A549 treated with CORT108297 at 1 μM for 4 hours (cell line): ENCODE measurements around the gene PATE3. TPM values are rescaled to one million over a fixed set of nuclear protein-coding genes. Genes with fewer than 3 reads are reported as not detected.

Source experiments
- total RNA-seq: library from RNA; stranded (reverse); fragments of 200-300 nt; extraction: Qiagen RNA extraction; gene quantifications from 5 replicates; pipeline ENCODE4 v1.2.3, GENCODE V29; 2022

PATE3 gene, protein sequence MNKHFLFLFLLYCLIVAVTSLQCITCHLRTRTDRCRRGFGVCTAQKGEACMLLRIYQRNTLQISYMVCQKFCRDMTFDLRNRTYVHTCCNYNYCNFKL
- total RNA-seq: not detected in 5 replicates

GRCh38 chr11:125787827-125788226, at the start of gene PATE3:
TSS of gene PATE3 (plus strand) at chr11:125788127. CDS start at chr11:125788152, 25 bp downstream.

DNA sequence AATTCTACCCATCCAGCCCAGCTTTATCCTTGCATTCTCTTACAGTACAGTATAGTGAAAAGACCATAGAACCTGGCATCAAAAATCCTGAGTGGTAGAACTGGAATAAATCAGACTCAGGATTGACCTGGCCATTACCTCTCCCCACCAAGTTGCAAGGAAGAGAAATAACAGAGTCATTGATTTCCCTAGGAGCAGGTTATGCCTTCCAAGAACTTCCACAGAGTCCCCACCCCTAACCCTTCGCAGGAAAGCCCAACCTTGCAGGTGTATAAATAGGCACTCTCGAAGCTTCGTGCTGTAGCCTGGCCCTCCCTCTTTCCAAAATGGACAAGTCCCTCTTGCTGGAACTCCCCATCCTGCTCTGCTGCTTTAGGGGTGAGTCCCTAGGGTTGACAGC, 41.9 kb upstream of the PATE3 start, which contains the start of gene PATE1:
TSS of gene PATE1 (plus strand) at position 301 of the 400 bp plus-strand sequence. CDS start at position 327, 26 bp downstream.

DNA sequence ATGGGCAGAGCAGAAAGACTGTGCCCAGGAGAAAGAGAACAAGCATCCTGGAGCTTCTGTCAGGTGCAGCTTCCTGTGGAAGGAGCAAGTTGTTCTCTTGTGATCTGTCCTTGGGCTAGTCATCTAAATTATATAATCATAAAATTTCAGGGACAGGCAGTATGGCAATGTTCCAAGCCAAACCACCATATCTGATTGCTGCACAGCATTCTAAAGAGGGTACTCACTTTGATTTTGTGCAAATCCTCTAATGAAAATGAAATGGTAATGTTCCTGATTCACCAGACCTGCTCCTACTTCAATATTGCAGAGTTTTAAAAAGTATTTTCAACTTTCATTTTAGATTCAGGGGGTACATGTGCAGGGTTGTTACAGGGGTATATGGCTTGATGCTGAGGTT, 9.2 kb upstream of the PATE3 start, which contains the start of gene PATE2:
TSS of gene PATE2 (minus strand) at position 101 of the 400 bp plus-strand sequence. CDS start at position 46, 55 bp downstream.

GRCh38 chr11:125833016-125833415, 45.1 kb downstream of the PATE3 start, which contains the start of gene PATE4:
TSS of gene PATE4 (plus strand) at chr11:125833316. CDS start at chr11:125833360, 44 bp downstream.

Other genes starting within 250 kb of the PATE3 start
- 101 to 113 TPM (median 104 TPM) in 5 replicates for gene EI24, start 218.7 kb upstream of the PATE3 start, total RNA-seq
- 95.0 to 108 TPM (median 101 TPM) in 5 replicates for gene STT3A, start 195.3 kb upstream of the PATE3 start, total RNA-seq
- 28.1 to 36.7 TPM (median 31.8 TPM) in 5 replicates for gene CHEK1, start 163.0 kb upstream of the PATE3 start, total RNA-seq
- gene ACRV1, start 107.3 kb upstream of the PATE3 start, total RNA-seq: not detected in 5 replicates
- gene PATE1, start 41.8 kb upstream of the PATE3 start, total RNA-seq: not detected in 5 replicates
- not detected in 5 replicates for gene PATE2, start 9.3 kb upstream of the PATE3 start, total RNA-seq
- not detected in 5 replicates for gene PATE4, start 45.2 kb downstream of the PATE3 start, total RNA-seq
- 14.3 to 15.6 TPM (median 14.4 TPM) in 5 replicates for gene HYLS1, start 99.5 kb downstream of the PATE3 start, total RNA-seq
- gene PUS3, start 115.1 kb downstream of the PATE3 start, total RNA-seq: 5.5 to 10.6 TPM (median 6.7 TPM) in 5 replicates
- 0.09 TPM in 1 of 5 replicates, not detected in the others for gene DDX25, start 116.4 kb downstream of the PATE3 start, total RNA-seq
- gene VSIG10L2, start 157.9 kb downstream of the PATE3 start, total RNA-seq: not detected in 5 replicates